K562 (cell line): Measurements from ENCODE around the gene SLFNL1. TPM values are rescaled to one million over a fixed set of nuclear protein-coding genes. Genes with fewer than 3 reads are reported as not detected.

Experiments used
- ATAC-seq: fragments of 200-7000 bp; cut with Tn5 transposase; 3 replicates; pipeline ENCODE4 v1.9.1; 2020; ENCODE audit warnings: moderate library complexity
- BruUV-seq: library from RNA; stranded (reverse); fragments of 400-500 nt; replicated peaks from 2 replicates; lab custom pipeline; 2021; lab: Mats Ljungman, UMichigan
- CTCF ChIA-PET: fragments of 300-600 bp; formaldehyde crosslinking; extraction: SDS; loops from one replicate; lab custom pipeline; 2021; ENCODE audit warnings: low intra/inter-chr PET ratio; lab: Yijun Ruan, JAX
- POLR2A ChIA-PET: fragments of 300-600, 350-650 bp; sonication (Branson Sonifier 250); formaldehyde crosslinking; extraction: SDS; loops from one replicate; lab custom pipeline; 2021; ENCODE audit warnings: antibody characterized with exemption, inconsistent platforms; lab: Yijun Ruan, JAX
- DNase-seq, 4 experiments: peaks; one replicate each; pipeline versions ENCODE4 v3.0.0 to v3.0.0-alpha.2; 2011 to 2018; ENCODE audit warnings: low spot score in 3 of 4, mixed read lengths in 3 of 4; ENCODE audit errors: extremely low read depth in 1 of 4
- FAIRE-seq: peaks from 2 replicates; lab custom pipeline; 2011; peaks lifted over from hg19 to GRCh38; lab: Jason Lieb, UNC
- H2AFZ ChIP-seq: 2 replicates; pipeline ENCODE4 v1.6.0; 2011; ENCODE audit warnings: low read depth, low read length, control low read depth, inconsistent platforms
- H3K27ac ChIP-seq: fragments of 200-600 bp; 3 replicates; pipeline ENCODE4 v1.8.0; 2011; ENCODE audit warnings: low read depth, mild to moderate bottlenecking, control low read depth, inconsistent platforms, low read length, moderate library complexity, mixed read lengths; ENCODE audit errors: extremely low read depth
- H3K27me3 ChIP-seq, 2 experiments: fragments of 300-600 bp in 1 of 2; 2 replicates in 1 of 2; 3 replicates in 1 of 2; pipeline versions ENCODE4 v1.6.0 to v1.8.0; 2011; ENCODE audit warnings: inconsistent platforms in 2 of 2, low read length in 2 of 2, mild to moderate bottlenecking in 1 of 2, mixed read lengths in 1 of 2, moderate library complexity in 1 of 2; ENCODE audit not compliant: control insufficient read depth in 2 of 2, insufficient read depth in 2 of 2
- H3K36me3 ChIP-seq: fragments of 300-600 bp; 3 replicates; pipeline ENCODE4 v1.8.0; 2011; ENCODE audit warnings: mild to moderate bottlenecking, low read length, inconsistent platforms; ENCODE audit not compliant: control insufficient read depth, insufficient read depth
- H3K4me1 ChIP-seq, 2 experiments: fragments of 200-600 bp in 1 of 2; replicated peaks in 1 of 2; 2 replicates in 1 of 2; 3 replicates in 1 of 2; pipeline versions ENCODE4 v1.5.1 to v1.8.0; 2011; ENCODE audit warnings: inconsistent platforms in 2 of 2, low read length in 2 of 2, mild to moderate bottlenecking in 1 of 2, mixed read lengths in 1 of 2, moderate library complexity in 1 of 2; ENCODE audit not compliant: control insufficient read depth in 2 of 2, insufficient read depth in 2 of 2
- H3K4me2 ChIP-seq: 2 replicates; pipeline ENCODE4 v1.6.1; 2011; ENCODE audit warnings: low read length, control low read depth, inconsistent platforms, mixed read lengths; ENCODE audit not compliant: insufficient read depth
- H3K4me3 ChIP-seq: fragments of 200-600 bp; sonication (generic), shearing (Covaris generic); 2 replicates; pipeline ENCODE4 v1.5.1; 2016; ENCODE audit warnings: control low read depth, inconsistent platforms
- H3K79me2 ChIP-seq: fragments of 200-600 bp; 3 replicates; pipeline ENCODE4 v1.8.0; 2011; ENCODE audit warnings: low read length, inconsistent platforms; ENCODE audit not compliant: control insufficient read depth, insufficient read depth
- H3K9ac ChIP-seq, 2 experiments: 2 replicates each; pipeline versions ENCODE4 v1.6.0 to v1.6.1; 2011; ENCODE audit warnings: low read depth in 2 of 2, low read length in 2 of 2, control low read depth in 1 of 2, inconsistent platforms in 1 of 2, mild to moderate bottlenecking in 1 of 2, mixed read lengths in 1 of 2; ENCODE audit not compliant: insufficient read depth in 1 of 2
- H3K9me1 ChIP-seq: one replicate; pipeline ENCODE4 v1.6.0; 2011; ENCODE audit warnings: inconsistent platforms, mild to moderate bottlenecking, low read length, moderate library complexity; ENCODE audit not compliant: control insufficient read depth, insufficient read depth
- H3K9me3 ChIP-seq: replicated peaks from 2 replicates; pipeline ENCODE4 v1.5.1; 2011; ENCODE audit warnings: low read depth, low read length, inconsistent platforms; ENCODE audit not compliant: control insufficient read depth, insufficient read depth
- H4K20me1 ChIP-seq: replicated peaks from 2 replicates; pipeline ENCODE4 v1.6.1; 2011; ENCODE audit warnings: low read length, inconsistent platforms, mixed read lengths; ENCODE audit not compliant: control insufficient read depth, insufficient read depth
- BDP1 ChIP-seq: IDR thresholded peaks from 3 replicates; pipeline ENCODE4 v1.6.1; 2011; ENCODE audit not compliant: insufficient read length, insufficient read depth
- CHD1 ChIP-seq: fragments of 200-600 bp; sonication (generic); IDR thresholded peaks from one replicate; pipeline ENCODE4 v1.6.1; 2012; ENCODE audit warnings: mild to moderate bottlenecking, moderate library complexity, low read length, inconsistent platforms
- DDX20 ChIP-seq: fragments of 450-650 bp; IDR thresholded peaks from 2 replicates; pipeline ENCODE4 v1.6.1; 2016; ENCODE audit warnings: missing genetic modification characterization, low read depth, mild to moderate bottlenecking, missing compliant biosample characterization, moderate library complexity
- FUS ChIP-seq: fragments of 200-400 bp; formaldehyde crosslinking; optimal IDR thresholded peaks from 2 replicates; pipeline ENCODE3; 2017; ENCODE audit warnings: low read depth, low read length
- GTF2F1 ChIP-seq: IDR thresholded peaks from 2 replicates; pipeline ENCODE4 v1.6.1; 2011; ENCODE audit warnings: low read depth, low read length, improper control_type of control experiment
- HLTF ChIP-seq: fragments of 450-650 bp; IDR thresholded peaks from 2 replicates; pipeline ENCODE4 v1.6.1; 2016
- ILK ChIP-seq: fragments of 450-650 bp; IDR thresholded peaks from 2 replicates; pipeline ENCODE4 v1.6.1; 2016; ENCODE audit warnings: missing genetic modification characterization, low read depth, mild to moderate bottlenecking, missing compliant biosample characterization, moderate library complexity, borderline replicate concordance
- MCM7 ChIP-seq, 2 experiments: fragments of 450-650 bp; IDR thresholded peaks; 2 replicates each; pipeline ENCODE4 v1.6.1; 2016 to 2018
- PHF21A ChIP-seq: fragments of 450-650 bp; IDR thresholded peaks from 2 replicates; pipeline ENCODE4 v1.6.1; 2017; ENCODE audit warnings: low read depth, borderline replicate concordance
- SP1 ChIP-seq: sonication (generic); formaldehyde crosslinking; IDR thresholded peaks from 2 replicates; pipeline ENCODE4 v1.8.1; 2022; ENCODE audit warnings: mild to moderate bottlenecking, missing genetic modification reagents
- TEAD2 ChIP-seq: fragments of 450-650 bp; IDR thresholded peaks from 2 replicates; pipeline ENCODE4 v1.6.1; 2016; ENCODE audit warnings: missing genetic modification characterization, control low read depth, missing compliant biosample characterization
- ZNF699 ChIP-seq: fragments of 250-450 bp; sonication (Bioruptor Pico); IDR thresholded peaks from 2 replicates; pipeline ENCODE4 v1.8.0; 2021; ENCODE audit warnings: mild to moderate bottlenecking, moderate library complexity; ENCODE audit not compliant: insufficient replicate concordance
- ZNF77 ChIP-seq: fragments of 250-450 bp; sonication (Bioruptor Pico); IDR thresholded peaks from 2 replicates; pipeline ENCODE4 v1.5.0; 2020
- WGBS: fragments of 100-300 bp; shearing (Covaris generic); methylation state at CpG from one replicate; pipeline ENCODE4 v1.1.6; 2016; ENCODE audit warnings: low coverage, mixed read lengths; ENCODE audit not compliant: insufficient coverage; ENCODE audit errors: missing lambda C conversion rate; 5-methylcytosine and 5-hydroxymethylcytosine counted together
- in situ Hi-C: fragments of 300-500 bp; cut with MboI; formaldehyde crosslinking; loops from 4 replicates; pipeline ENCODE4 v1.15.0; 2018; ENCODE audit warnings: inconsistent platforms, mixed read lengths
- intact Hi-C: fragments of 100-400 bp; cut with micrococcal nuclease; formaldehyde crosslinking; loops from 2 replicates; pipeline ENCODE4 v1.14.2; 2022
- polyA plus RNA-seq, 8 experiments: library from polyadenylated mRNA; depleted of rRNA in 4 of 8; stranded (reverse) in 5 of 8; unstranded in 3 of 8; fragments of >200 nt; fragmentation: Nextera tagmentation in 2 of 8; fragmentation: Illumina TruSeq in 1 of 8; extraction: Ambion mirVana in 2 of 8; extraction: Trizol in 1 of 8; gene quantifications; 2 replicates each; pipeline versions ENCODE4 v1.2.1 to v1.2.3, GENCODE V29; 2011 to 2014; ENCODE audit warnings: inconsistent platforms in 1 of 8, missing spikeins in 1 of 8
- total RNA-seq, 7 experiments: library from RNA; depleted of rRNA in 6 of 7; stranded (reverse); fragments of >200 nt in 6 of 7; fragmentation: Illumina TruSeq in 2 of 7; extraction: Trizol in 2 of 7; gene quantifications; 2 replicates each; pipeline versions ENCODE4 v1.2.1 to v1.2.3, GENCODE V29; 2011 to 2021; ENCODE audit warnings: low replicate concordance in 1 of 7
- TF ChIP-seq, protein P1 (sequence below): fragments of 450-650 bp; IDR thresholded peaks from 2 replicates; pipeline ENCODE4 v1.6.1; 2016; ENCODE audit warnings: mild to moderate bottlenecking
- TF ChIP-seq, protein P2 (sequence below), 2 experiments: fragments of 450-650 bp in 1 of 2; sonication (generic) in 1 of 2; formaldehyde crosslinking; conservative IDR thresholded peaks; 2 replicates each; pipeline versions ENCODE4 v1.4.0 to v1.8.1; 2020 to 2022; ENCODE audit warnings: mild to moderate bottlenecking in 1 of 2, missing genetic modification reagents in 1 of 2
- TF ChIP-seq, protein P3 (sequence below): fragments of 450-650 bp; formaldehyde crosslinking; IDR thresholded peaks from 2 replicates; pipeline ENCODE4 v1.4.0; 2020; ENCODE audit warnings: mild to moderate bottlenecking, moderate library complexity
- TF ChIP-seq, protein P4 (sequence below): sonication (generic); formaldehyde crosslinking; IDR thresholded peaks from 2 replicates; pipeline ENCODE4 v1.9.0; 2022; ENCODE audit warnings: mild to moderate bottlenecking, missing genetic modification reagents

Gene SLFNL1
- total and polyA plus RNA-seq, 9 of the 15 experiments (the other 6 are each of a cell fraction or from before 2014, with no cell fraction given) = 0.05 to 0.14 (median 0.06) TPM; not detected in 5

DNA sequence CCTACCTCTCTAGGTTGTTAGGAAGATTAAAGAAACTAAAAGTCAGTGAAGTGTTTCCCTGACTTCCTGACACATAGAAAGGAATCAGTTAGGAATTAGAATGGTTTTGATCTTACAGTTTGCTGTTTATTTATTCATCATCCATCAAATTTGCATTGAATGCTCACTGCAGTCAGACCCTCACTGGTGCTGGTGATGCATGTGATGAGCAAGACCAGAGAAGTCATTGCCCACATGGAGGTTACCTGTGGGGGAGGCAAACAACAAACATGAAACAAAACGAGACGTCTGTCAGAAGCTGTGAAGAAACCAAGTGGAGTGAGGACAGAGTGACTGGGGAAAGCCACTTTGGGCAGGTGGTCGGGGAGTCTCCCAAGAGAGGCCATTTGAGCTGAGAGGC lies 35.6 kb downstream of the SLFNL1 start:
- no peak for TF ChIP-seq GTF2F1
- TF ChIP-seq PHF21A = no peak
- no peak for TF ChIP-seq FUS
- TF ChIP-seq ILK (tag) = no peak
- no peak for TF ChIP-seq BDP1
- TF ChIP-seq HLTF = no peak
- no peak for TF ChIP-seq MCM7 (IDR thresholded peaks at IDR 0.05)
- TF ChIP-seq, protein P1, sequence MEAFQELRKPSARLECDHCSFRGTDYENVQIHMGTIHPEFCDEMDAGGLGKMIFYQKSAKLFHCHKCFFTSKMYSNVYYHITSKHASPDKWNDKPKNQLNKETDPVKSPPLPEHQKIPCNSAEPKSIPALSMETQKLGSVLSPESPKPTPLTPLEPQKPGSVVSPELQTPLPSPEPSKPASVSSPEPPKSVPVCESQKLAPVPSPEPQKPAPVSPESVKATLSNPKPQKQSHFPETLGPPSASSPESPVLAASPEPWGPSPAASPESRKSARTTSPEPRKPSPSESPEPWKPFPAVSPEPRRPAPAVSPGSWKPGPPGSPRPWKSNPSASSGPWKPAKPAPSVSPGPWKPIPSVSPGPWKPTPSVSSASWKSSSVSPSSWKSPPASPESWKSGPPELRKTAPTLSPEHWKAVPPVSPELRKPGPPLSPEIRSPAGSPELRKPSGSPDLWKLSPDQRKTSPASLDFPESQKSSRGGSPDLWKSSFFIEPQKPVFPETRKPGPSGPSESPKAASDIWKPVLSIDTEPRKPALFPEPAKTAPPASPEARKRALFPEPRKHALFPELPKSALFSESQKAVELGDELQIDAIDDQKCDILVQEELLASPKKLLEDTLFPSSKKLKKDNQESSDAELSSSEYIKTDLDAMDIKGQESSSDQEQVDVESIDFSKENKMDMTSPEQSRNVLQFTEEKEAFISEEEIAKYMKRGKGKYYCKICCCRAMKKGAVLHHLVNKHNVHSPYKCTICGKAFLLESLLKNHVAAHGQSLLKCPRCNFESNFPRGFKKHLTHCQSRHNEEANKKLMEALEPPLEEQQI = no peak
- TF ChIP-seq, protein P2, sequence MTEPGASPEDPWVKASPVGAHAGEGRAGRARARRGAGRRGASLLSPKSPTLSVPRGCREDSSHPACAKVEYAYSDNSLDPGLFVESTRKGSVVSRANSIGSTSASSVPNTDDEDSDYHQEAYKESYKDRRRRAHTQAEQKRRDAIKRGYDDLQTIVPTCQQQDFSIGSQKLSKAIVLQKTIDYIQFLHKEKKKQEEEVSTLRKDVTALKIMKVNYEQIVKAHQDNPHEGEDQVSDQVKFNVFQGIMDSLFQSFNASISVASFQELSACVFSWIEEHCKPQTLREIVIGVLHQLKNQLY (CRISPR knock-in tag; conservative IDR thresholded peaks at IDR 0.05) = no peak
- no peak for TF ChIP-seq ZNF77
- no peak for TF ChIP-seq ZNF699 (CRISPR knock-in tag)
- no peak for TF ChIP-seq CHD1
- no peak for TF ChIP-seq DDX20 (tag)
- TF ChIP-seq, protein P3, sequence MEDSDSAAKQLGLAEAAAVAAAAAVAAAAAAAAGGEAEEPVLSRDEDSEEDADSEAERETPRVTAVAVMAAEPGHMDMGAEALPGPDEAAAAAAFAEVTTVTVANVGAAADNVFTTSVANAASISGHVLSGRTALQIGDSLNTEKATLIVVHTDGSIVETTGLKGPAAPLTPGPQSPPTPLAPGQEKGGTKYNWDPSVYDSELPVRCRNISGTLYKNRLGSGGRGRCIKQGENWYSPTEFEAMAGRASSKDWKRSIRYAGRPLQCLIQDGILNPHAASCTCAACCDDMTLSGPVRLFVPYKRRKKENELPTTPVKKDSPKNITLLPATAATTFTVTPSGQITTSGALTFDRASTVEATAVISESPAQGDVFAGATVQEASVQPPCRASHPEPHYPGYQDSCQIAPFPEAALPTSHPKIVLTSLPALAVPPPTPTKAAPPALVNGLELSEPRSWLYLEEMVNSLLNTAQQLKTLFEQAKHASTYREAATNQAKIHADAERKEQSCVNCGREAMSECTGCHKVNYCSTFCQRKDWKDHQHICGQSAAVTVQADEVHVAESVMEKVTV (CRISPR knock-in tag) = no peak
- TF ChIP-seq, protein P4, sequence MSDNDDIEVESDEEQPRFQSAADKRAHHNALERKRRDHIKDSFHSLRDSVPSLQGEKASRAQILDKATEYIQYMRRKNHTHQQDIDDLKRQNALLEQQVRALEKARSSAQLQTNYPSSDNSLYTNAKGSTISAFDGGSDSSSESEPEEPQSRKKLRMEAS = no peak
- TF ChIP-seq SP1 (CRISPR knock-in tag) = no peak
- no peak for TF ChIP-seq TEAD2 (tag)
- no peak overlapping the region for H2AFZ ChIP-seq
- no peak overlapping the region for H3K9ac ChIP-seq
- H3K4me2 ChIP-seq = no peak overlapping the region
- H3K9me1 ChIP-seq = peaks cover 4% of the 10 kb centered on the region
- BruUV-seq = no TSS peak
- ChIA-PET POLR2A (interaction anchor here (1.6 to 3.9 kb wide), 2 partner anchors 10 to 17 kb away, joined by 7 to 24 read pairs; no protein-coding TSS in a partner anchor), CTCF (no interaction called here)
- intact Hi-C loops = no loop called here
- peaks cover 45% of the 10 kb centered on the region for H3K79me2 ChIP-seq
- H3K4me3 ChIP-seq = no peak overlapping the region
- DNase-seq (no peak), ATAC-seq (no peak), FAIRE-seq (no peak)
- no peaks in the 10 kb centered on the region for H3K9me3 ChIP-seq
- H3K4me1 ChIP-seq = peaks cover 13 to 14% of the 10 kb centered on the region in 2 experiments; a peak in 4 of 5 replicates
- no peak overlapping the region for H3K27ac ChIP-seq
- in situ Hi-C loops = no loop called here
- no peaks in the 10 kb centered on the region for H3K27me3 ChIP-seq
- WGBS = 92% methylated on average over 3 of the region's 3 CpGs
- H4K20me1 ChIP-seq = peaks cover 8% of the 10 kb centered on the region
- peaks cover 100% of the 10 kb centered on the region for H3K36me3 ChIP-seq
